Measurements from ENCODE around the gene NMNAT2. TPM values are rescaled to one million over a fixed set of nuclear protein-coding genes. Genes with fewer than 3 reads are reported as not detected.

The NMNAT2 gene
- total RNA-seq, 1 experiment from 2014 or later: not detected

GRCh38 chr1:183390561-183390960 is 27.6 kb downstream of the NMNAT2 start:
- no peak for ATAC-seq
- H3K27me3 ChIP-seq (ENCODE audit: insufficient read depth, low read length): peaks cover 16% of the 10 kb centered on the region
- H3K4me1 ChIP-seq (ENCODE audit: control insufficient read depth in 1 of 2, insufficient read depth in 2 of 2, low read length in 2 of 2): no peaks in the 10 kb centered on the region
- TF ChIP-seq, protein P1, sequence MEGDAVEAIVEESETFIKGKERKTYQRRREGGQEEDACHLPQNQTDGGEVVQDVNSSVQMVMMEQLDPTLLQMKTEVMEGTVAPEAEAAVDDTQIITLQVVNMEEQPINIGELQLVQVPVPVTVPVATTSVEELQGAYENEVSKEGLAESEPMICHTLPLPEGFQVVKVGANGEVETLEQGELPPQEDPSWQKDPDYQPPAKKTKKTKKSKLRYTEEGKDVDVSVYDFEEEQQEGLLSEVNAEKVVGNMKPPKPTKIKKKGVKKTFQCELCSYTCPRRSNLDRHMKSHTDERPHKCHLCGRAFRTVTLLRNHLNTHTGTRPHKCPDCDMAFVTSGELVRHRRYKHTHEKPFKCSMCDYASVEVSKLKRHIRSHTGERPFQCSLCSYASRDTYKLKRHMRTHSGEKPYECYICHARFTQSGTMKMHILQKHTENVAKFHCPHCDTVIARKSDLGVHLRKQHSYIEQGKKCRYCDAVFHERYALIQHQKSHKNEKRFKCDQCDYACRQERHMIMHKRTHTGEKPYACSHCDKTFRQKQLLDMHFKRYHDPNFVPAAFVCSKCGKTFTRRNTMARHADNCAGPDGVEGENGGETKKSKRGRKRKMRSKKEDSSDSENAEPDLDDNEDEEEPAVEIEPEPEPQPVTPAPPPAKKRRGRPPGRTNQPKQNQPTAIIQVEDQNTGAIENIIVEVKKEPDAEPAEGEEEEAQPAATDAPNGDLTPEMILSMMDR (IDR thresholded peaks at IDR 0.05 in 2 of 3, conservative IDR thresholded peaks at IDR 0.05 in 1 of 3; ENCODE audit: borderline replicate concordance in 1 of 3, insufficient read depth in 1 of 3, low read depth in 2 of 3, low read length in 2 of 3): no peak
- no peak for TF ChIP-seq ELF1 (IDR thresholded peaks at IDR 0.05; ENCODE audit: borderline replicate concordance, low read depth)
- no peak for TF ChIP-seq POLR2A (IDR thresholded peaks at IDR 0.05; ENCODE audit: borderline replicate concordance, extremely low read depth, insufficient read depth, insufficient read length)
- no peak for TF ChIP-seq RAD21 (IDR thresholded peaks at IDR 0.05; ENCODE audit: low read depth)
- no peak for TF ChIP-seq EGR1 (IDR thresholded peaks at IDR 0.05; ENCODE audit: low read depth)
- TF ChIP-seq SIN3A (IDR thresholded peaks at IDR 0.05; ENCODE audit: low read depth): no peak
- TF ChIP-seq FOSL1 (IDR thresholded peaks at IDR 0.05; ENCODE audit: low read depth): no peak
- TF ChIP-seq REST (IDR thresholded peaks at IDR 0.05; ENCODE audit: low read depth): no peak
- no peak for TF ChIP-seq SP1 (IDR thresholded peaks at IDR 0.05; ENCODE audit: low read depth)
- TF ChIP-seq, protein P2, sequence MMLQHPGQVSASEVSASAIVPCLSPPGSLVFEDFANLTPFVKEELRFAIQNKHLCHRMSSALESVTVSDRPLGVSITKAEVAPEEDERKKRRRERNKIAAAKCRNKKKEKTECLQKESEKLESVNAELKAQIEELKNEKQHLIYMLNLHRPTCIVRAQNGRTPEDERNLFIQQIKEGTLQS (IDR thresholded peaks at IDR 0.05): no peak
- TF ChIP-seq ZFX (IDR thresholded peaks at IDR 0.05): no peak
- TF ChIP-seq CEBPB (IDR thresholded peaks at IDR 0.05; ENCODE audit: low read depth): no peak
- TF ChIP-seq, protein P3, sequence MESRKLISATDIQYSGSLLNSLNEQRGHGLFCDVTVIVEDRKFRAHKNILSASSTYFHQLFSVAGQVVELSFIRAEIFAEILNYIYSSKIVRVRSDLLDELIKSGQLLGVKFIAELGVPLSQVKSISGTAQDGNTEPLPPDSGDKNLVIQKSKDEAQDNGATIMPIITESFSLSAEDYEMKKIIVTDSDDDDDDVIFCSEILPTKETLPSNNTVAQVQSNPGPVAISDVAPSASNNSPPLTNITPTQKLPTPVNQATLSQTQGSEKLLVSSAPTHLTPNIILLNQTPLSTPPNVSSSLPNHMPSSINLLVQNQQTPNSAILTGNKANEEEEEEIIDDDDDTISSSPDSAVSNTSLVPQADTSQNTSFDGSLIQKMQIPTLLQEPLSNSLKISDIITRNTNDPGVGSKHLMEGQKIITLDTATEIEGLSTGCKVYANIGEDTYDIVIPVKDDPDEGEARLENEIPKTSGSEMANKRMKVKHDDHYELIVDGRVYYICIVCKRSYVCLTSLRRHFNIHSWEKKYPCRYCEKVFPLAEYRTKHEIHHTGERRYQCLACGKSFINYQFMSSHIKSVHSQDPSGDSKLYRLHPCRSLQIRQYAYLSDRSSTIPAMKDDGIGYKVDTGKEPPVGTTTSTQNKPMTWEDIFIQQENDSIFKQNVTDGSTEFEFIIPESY (IDR thresholded peaks at IDR 0.05; ENCODE audit: extremely low read depth, insufficient replicate concordance, low read length): no peak
- no peak for TF ChIP-seq JUND (IDR thresholded peaks at IDR 0.05)
- no peak for TF ChIP-seq EZH2 (IDR thresholded peaks at IDR 0.05)
- no peak for TF ChIP-seq ZNF274 (IDR thresholded peaks at IDR 0.05; ENCODE audit: low read depth, low read length)
- no peak overlapping the region for H2AFZ ChIP-seq (ENCODE audit: low read depth, low read length, poor library complexity, severe bottlenecking)
- no peak for DNase-seq (ENCODE audit: low read depth, low spot score)
- H3K27ac ChIP-seq (ENCODE audit: low read depth, low read length): no peak overlapping the region
- ChIA-PET RAD21 (ENCODE audit: low non-redundant PET in 1 of 2, low total read pairs in 2 of 2, uncharacterized antibody in 2 of 2, unreplicated experiment in 2 of 2) (no interaction called here), CTCF (no interaction called here), POLR2A (no interaction called here)
- no peak overlapping the region for H3K4me2 ChIP-seq (ENCODE audit: low read length)
- no peaks in the 10 kb centered on the region for H4K20me1 ChIP-seq (ENCODE audit: insufficient read depth)
- no peaks in the 10 kb centered on the region for H3K9me2 ChIP-seq (ENCODE audit: insufficient read depth)
- intact Hi-C loops (cut with micrococcal nuclease): no loop called here
- no peaks in the 10 kb centered on the region for H3K36me3 ChIP-seq (ENCODE audit: control insufficient read depth in 1 of 2, insufficient read depth in 2 of 2, low read length in 2 of 2)
- H3K4me3 ChIP-seq (replicated peaks in 1 of 2; ENCODE audit: low read depth in 1 of 2, low read length in 2 of 2): no peak overlapping the region
- no peak overlapping the region for H3K9ac ChIP-seq (ENCODE audit: low read length)
- BruUV-seq (replicated peaks): no TSS peak
- H3K9me3 ChIP-seq (ENCODE audit: control insufficient read depth in 1 of 2, insufficient read depth in 1 of 2, low read depth in 1 of 2, low read length in 2 of 2): no peaks in the 10 kb centered on the region
- H3K79me2 ChIP-seq (ENCODE audit: insufficient read depth, low read length): no peaks in the 10 kb centered on the region

Measured in HCT116 (cell line).